HepG2 (cell line): Measurements from ENCODE around the gene PDCL3. TPM values are rescaled to one million over a fixed set of nuclear protein-coding genes. Genes with fewer than 3 reads are reported as not detected.

ENCODE experiments used
- ARNT2 ChIP-seq: sonication (generic); formaldehyde crosslinking; IDR thresholded peaks from 2 replicates; pipeline ENCODE4 v1.8.0; 2022; ENCODE audit warnings: mild to moderate bottlenecking, low read depth, missing genetic modification reagents, moderate library complexity
- CCAR2 ChIP-seq: fragments of 200-400 bp; formaldehyde crosslinking; optimal IDR thresholded peaks from 2 replicates; pipeline ENCODE3; 2018; ENCODE audit warnings: low read depth, mild to moderate bottlenecking, low read length, moderate library complexity
- ESRRA ChIP-seq: sonication (generic); formaldehyde crosslinking; IDR thresholded peaks from 2 replicates; pipeline ENCODE4 v1.5.1; 2020; ENCODE audit warnings: mild to moderate bottlenecking, low read depth, missing genetic modification reagents
- GFI1 ChIP-seq: sonication (generic); formaldehyde crosslinking; IDR thresholded peaks from 2 replicates; pipeline ENCODE4 v1.5.0; 2020; ENCODE audit warnings: missing genetic modification reagents, mild to moderate bottlenecking, borderline replicate concordance
- KLF13 ChIP-seq: sonication (generic); formaldehyde crosslinking; IDR thresholded peaks from 2 replicates; pipeline ENCODE4 v1.4.0; 2020; ENCODE audit warnings: mild to moderate bottlenecking, missing genetic modification reagents
- KMT2B ChIP-seq: IDR thresholded peaks from 2 replicates; pipeline ENCODE4 v1.6.1; 2016; ENCODE audit warnings: missing genetic modification reagents, missing compliant biosample characterization
- MTF1 ChIP-seq: sonication (generic); formaldehyde crosslinking; IDR thresholded peaks from 2 replicates; pipeline ENCODE4 v1.5.0; 2020; ENCODE audit warnings: missing genetic modification reagents
- PHF21A ChIP-seq: sonication (generic); formaldehyde crosslinking; IDR thresholded peaks from 2 replicates; pipeline ENCODE4 v1.5.0; 2020; ENCODE audit warnings: mild to moderate bottlenecking, missing genetic modification reagents
- ZBTB8A ChIP-seq: sonication (generic); formaldehyde crosslinking; IDR thresholded peaks from 2 replicates; pipeline ENCODE4 v1.4.0; 2020; ENCODE audit warnings: mild to moderate bottlenecking, low read depth, missing genetic modification reagents, borderline replicate concordance
- ZNF12 ChIP-seq: sonication (generic); formaldehyde crosslinking; IDR thresholded peaks from 2 replicates; pipeline ENCODE4 v1.5.0; 2020; ENCODE audit warnings: missing genetic modification reagents
- ZNF224 ChIP-seq: sonication (generic); formaldehyde crosslinking; IDR thresholded peaks from 2 replicates; pipeline ENCODE4 v1.5.0; 2020; ENCODE audit warnings: mild to moderate bottlenecking, missing genetic modification reagents
- ZNF569 ChIP-seq: sonication (generic); formaldehyde crosslinking; IDR thresholded peaks from 2 replicates; pipeline ENCODE4 v1.5.0; 2020; ENCODE audit warnings: mild to moderate bottlenecking, missing genetic modification reagents, moderate library complexity, borderline replicate concordance
- ZNF619 ChIP-seq: sonication (generic); formaldehyde crosslinking; IDR thresholded peaks from 2 replicates; pipeline ENCODE4 v1.4.0; 2020; ENCODE audit warnings: mild to moderate bottlenecking, missing genetic modification reagents
- polyA plus RNA-seq, 8 experiments: library from polyadenylated mRNA; depleted of rRNA in 3 of 8; stranded (reverse) in 7 of 8; unstranded in 1 of 8; fragments of >200 nt; fragmentation: Illumina TruSeq in 4 of 8; extraction: Trizol in 4 of 8; gene quantifications; 2 replicates each; pipeline versions ENCODE4 v1.2.1 to v1.2.3, GENCODE V29; 2011 to 2016; ENCODE audit warnings: low read depth in 4 of 8, missing spikeins in 1 of 8, mixed read lengths in 1 of 8; ENCODE audit not compliant: insufficient read depth in 1 of 8
- total RNA-seq, 5 experiments: library from RNA; depleted of rRNA; stranded (reverse); fragments of >200 nt; fragmentation: Illumina TruSeq; extraction: Trizol; gene quantifications; 2 replicates each; pipeline ENCODE4 v1.2.3, GENCODE V29; 2016; ENCODE audit warnings: low read depth in 1 of 5
- TF ChIP-seq, protein P1 (sequence below): sonication (generic); formaldehyde crosslinking; IDR thresholded peaks from 2 replicates; pipeline ENCODE4 v1.5.1; 2020; ENCODE audit warnings: missing genetic modification reagents, mild to moderate bottlenecking, borderline replicate concordance
- TF ChIP-seq, protein P2 (sequence below), 2 experiments: sonication (generic) in 1 of 2; formaldehyde crosslinking in 1 of 2; IDR thresholded peaks; 2 replicates each; pipeline versions ENCODE4 v1.4.0 to v1.6.1; 2016 to 2020; ENCODE audit warnings: borderline replicate concordance in 1 of 2, low read depth in 1 of 2, mild to moderate bottlenecking in 1 of 2, missing genetic modification reagents in 1 of 2
- TF ChIP-seq, protein P3 (sequence below): sonication (generic); formaldehyde crosslinking; IDR thresholded peaks from 2 replicates; pipeline ENCODE4 v1.5.1; 2020; ENCODE audit warnings: mild to moderate bottlenecking, moderate library complexity, missing genetic modification reagents
- TF ChIP-seq, protein P4 (sequence below): IDR thresholded peaks from 2 replicates; pipeline ENCODE4 v1.6.1; 2016; ENCODE audit warnings: missing compliant biosample characterization, missing genetic modification reagents, borderline replicate concordance
- TF ChIP-seq, protein P5 (sequence below): sonication (generic); formaldehyde crosslinking; IDR thresholded peaks from 2 replicates; pipeline ENCODE4 v1.5.1; 2020; ENCODE audit warnings: missing genetic modification reagents, mild to moderate bottlenecking, borderline replicate concordance

PDCL3 gene
- total and polyA plus RNA-seq, 2 of the 13 experiments (the other 11 are each of a cell fraction or from before 2014, with no cell fraction given) = 14.4 to 24.4 TPM

DNA sequence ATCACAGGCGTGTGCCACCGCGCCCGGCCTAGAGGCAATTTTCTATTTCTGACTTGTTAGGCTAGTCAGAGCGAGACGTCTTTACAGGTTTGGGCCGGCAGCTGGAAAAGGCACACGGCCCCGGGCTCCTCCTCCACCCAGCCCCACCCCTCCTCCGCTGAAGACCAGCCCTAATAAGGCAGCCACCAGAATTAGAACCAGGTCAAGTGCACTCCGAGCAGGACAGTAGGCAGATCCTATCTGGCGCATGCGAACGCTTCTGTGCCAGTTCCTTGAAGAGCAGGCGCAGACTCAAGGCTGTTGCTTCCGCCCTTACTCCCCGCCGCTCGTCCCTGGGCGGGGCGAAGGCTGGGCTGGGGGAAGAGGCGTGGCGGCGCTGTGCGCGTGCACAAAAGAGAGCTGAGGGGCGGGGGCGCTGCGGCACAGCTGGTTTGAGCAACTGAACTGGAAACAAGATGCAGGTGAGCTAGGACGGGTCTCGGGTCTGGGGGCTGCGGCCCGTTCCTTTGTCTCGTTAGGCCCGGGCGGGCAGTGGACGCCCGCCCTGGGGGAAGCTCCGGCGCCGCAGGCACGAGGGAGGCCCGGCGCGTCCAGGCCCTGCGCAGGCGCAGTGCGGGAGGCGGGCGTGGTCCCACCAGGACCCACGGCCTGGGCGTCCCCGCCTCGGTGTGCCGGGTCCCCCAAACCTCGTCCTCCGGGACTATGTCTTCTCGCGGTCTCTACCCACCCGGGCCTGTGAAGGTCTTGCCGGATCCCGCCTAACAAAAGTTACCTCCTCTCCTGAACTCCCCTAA lies at the start of gene PDCL3 (continued):
- TF ChIP-seq, protein P1, sequence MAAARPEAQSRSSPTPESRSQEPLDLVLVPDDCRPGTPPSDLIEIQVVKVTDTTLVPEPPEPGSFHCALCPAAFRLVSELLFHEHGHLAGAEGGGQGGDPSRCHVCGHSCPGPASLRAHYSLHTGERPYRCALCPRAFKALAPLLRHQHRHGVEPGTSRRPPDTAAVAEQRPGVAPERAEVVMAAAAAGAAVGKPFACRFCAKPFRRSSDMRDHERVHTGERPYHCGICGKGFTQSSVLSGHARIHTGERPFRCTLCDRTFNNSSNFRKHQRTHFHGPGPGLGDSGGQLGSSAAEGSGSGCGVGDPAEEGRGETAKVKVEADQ = peak; percentile 78; the same call in 1 of the 2 replicates
- TF ChIP-seq, protein P2, sequence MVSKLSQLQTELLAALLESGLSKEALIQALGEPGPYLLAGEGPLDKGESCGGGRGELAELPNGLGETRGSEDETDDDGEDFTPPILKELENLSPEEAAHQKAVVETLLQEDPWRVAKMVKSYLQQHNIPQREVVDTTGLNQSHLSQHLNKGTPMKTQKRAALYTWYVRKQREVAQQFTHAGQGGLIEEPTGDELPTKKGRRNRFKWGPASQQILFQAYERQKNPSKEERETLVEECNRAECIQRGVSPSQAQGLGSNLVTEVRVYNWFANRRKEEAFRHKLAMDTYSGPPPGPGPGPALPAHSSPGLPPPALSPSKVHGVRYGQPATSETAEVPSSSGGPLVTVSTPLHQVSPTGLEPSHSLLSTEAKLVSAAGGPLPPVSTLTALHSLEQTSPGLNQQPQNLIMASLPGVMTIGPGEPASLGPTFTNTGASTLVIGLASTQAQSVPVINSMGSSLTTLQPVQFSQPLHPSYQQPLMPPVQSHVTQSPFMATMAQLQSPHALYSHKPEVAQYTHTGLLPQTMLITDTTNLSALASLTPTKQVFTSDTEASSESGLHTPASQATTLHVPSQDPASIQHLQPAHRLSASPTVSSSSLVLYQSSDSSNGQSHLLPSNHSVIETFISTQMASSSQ (IDR thresholded peaks at IDR 0.05; ENCODE audit: low read depth) = no peak
- TF ChIP-seq, protein P2 (CRISPR knock-in tag; IDR thresholded peaks at IDR 0.05; ENCODE audit: borderline replicate concordance) = peak; percentile 33; the same call in 1 of the 2 replicates
- TF ChIP-seq, protein P3, sequence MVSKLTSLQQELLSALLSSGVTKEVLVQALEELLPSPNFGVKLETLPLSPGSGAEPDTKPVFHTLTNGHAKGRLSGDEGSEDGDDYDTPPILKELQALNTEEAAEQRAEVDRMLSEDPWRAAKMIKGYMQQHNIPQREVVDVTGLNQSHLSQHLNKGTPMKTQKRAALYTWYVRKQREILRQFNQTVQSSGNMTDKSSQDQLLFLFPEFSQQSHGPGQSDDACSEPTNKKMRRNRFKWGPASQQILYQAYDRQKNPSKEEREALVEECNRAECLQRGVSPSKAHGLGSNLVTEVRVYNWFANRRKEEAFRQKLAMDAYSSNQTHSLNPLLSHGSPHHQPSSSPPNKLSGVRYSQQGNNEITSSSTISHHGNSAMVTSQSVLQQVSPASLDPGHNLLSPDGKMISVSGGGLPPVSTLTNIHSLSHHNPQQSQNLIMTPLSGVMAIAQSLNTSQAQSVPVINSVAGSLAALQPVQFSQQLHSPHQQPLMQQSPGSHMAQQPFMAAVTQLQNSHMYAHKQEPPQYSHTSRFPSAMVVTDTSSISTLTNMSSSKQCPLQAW (CRISPR knock-in tag) = peak; percentile 81
- TF ChIP-seq ZBTB8A (CRISPR knock-in tag) = no peak
- TF ChIP-seq, protein P4, sequence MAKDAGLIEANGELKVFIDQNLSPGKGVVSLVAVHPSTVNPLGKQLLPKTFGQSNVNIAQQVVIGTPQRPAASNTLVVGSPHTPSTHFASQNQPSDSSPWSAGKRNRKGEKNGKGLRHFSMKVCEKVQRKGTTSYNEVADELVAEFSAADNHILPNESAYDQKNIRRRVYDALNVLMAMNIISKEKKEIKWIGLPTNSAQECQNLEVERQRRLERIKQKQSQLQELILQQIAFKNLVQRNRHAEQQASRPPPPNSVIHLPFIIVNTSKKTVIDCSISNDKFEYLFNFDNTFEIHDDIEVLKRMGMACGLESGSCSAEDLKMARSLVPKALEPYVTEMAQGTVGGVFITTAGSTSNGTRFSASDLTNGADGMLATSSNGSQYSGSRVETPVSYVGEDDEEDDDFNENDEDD (CRISPR knock-in tag) = peak; percentile 78
- TF ChIP-seq MTF1 (CRISPR knock-in tag) = no peak
- TF ChIP-seq, protein P5, sequence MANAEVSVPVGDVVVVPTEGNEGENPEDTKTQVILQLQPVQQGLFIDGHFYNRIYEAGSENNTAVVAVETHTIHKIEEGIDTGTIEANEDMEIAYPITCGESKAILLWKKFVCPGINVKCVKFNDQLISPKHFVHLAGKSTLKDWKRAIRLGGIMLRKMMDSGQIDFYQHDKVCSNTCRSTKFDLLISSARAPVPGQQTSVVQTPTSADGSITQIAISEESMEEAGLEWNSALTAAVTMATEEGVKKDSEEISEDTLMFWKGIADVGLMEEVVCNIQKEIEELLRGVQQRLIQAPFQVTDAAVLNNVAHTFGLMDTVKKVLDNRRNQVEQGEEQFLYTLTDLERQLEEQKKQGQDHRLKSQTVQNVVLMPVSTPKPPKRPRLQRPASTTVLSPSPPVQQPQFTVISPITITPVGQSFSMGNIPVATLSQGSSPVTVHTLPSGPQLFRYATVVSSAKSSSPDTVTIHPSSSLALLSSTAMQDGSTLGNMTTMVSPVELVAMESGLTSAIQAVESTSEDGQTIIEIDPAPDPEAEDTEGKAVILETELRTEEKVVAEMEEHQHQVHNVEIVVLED = peak; percentile 89
- TF ChIP-seq ARNT2 (CRISPR knock-in tag) = no peak
- TF ChIP-seq ESRRA (CRISPR knock-in tag) = no peak
- TF ChIP-seq ZNF619 = no peak
- peak; percentile 63 for TF ChIP-seq CCAR2
- TF ChIP-seq ZNF569 (CRISPR knock-in tag) = peak; percentile 98
- TF ChIP-seq PHF21A (CRISPR knock-in tag) = peak; percentile 91
- TF ChIP-seq GFI1 (CRISPR knock-in tag) = no peak
- TF ChIP-seq ZNF12 (CRISPR knock-in tag) = no peak
- peak; percentile 76 for TF ChIP-seq KMT2B (CRISPR knock-in tag)
- TF ChIP-seq KLF13 = 0 out of 2 replicates have a peak, but pooled peaks have one; percentile 87
- peak; percentile 75; the same call in 1 of the 2 replicates for TF ChIP-seq ZNF224 (CRISPR knock-in tag)
